Smooth muscle cell (in vitro differentiated cells): ENCODE results near the gene MCTP1. TPM values are rescaled to one million over a fixed set of nuclear protein-coding genes. Genes with fewer than 3 reads are reported as not detected.
A peak's percentile ranks its signal among the peaks of the same experiment; 100 is the strongest.

ENCODE experiments used
- DNase-seq: peaks from one replicate; lab custom pipeline; 2025; ENCODE audit not compliant: unreplicated experiment; lab: John Stamatoyannopoulos, UW
- H2AFZ ChIP-seq: fragments of 200-600 bp; sonication (generic); 2 replicates; pipeline ENCODE4 v1.6.0; 2016; ENCODE audit warnings: antibody characterized with exemption, low read depth, mild to moderate bottlenecking
- H3F3A ChIP-seq: fragments of 200-600 bp; sonication (generic); 2 replicates; pipeline ENCODE4 v1.6.0; 2017; ENCODE audit warnings: antibody characterized with exemption, low read depth
- H3K27ac ChIP-seq: fragments of 200-600 bp; sonication (generic); 2 replicates; pipeline ENCODE4 v1.5.1; 2016; ENCODE audit warnings: low read depth, mild to moderate bottlenecking
- H3K27me3 ChIP-seq: fragments of 200-600 bp; sonication (generic); 2 replicates; pipeline ENCODE4 v1.6.1; 2016; ENCODE audit warnings: low read depth, mild to moderate bottlenecking
- H3K36me3 ChIP-seq: fragments of 200-600 bp; sonication (generic); 2 replicates; pipeline ENCODE4 v1.5.1; 2016; ENCODE audit warnings: low read depth
- H3K4me1 ChIP-seq: fragments of 200-600 bp; sonication (generic); 2 replicates; pipeline ENCODE4 v1.5.1; 2016; ENCODE audit warnings: low read depth
- H3K4me2 ChIP-seq: fragments of 200-600 bp; sonication (generic); 2 replicates; pipeline ENCODE4 v1.6.0; 2016; ENCODE audit warnings: mild to moderate bottlenecking
- H3K4me3 ChIP-seq: fragments of 200-600 bp; sonication (generic); 2 replicates; pipeline ENCODE4 v1.5.1; 2016; ENCODE audit warnings: mild to moderate bottlenecking
- H3K79me2 ChIP-seq: fragments of 200-600 bp; sonication (generic); 2 replicates; pipeline ENCODE4 v1.6.0; 2016; ENCODE audit warnings: low read depth, mild to moderate bottlenecking
- H3K9ac ChIP-seq: fragments of 200-600 bp; sonication (generic); 2 replicates; pipeline ENCODE4 v1.6.0; 2016; ENCODE audit warnings: low read depth
- H3K9me3 ChIP-seq: fragments of 200-600 bp; sonication (generic); replicated peaks from 2 replicates; pipeline ENCODE4 v1.5.1; 2016; ENCODE audit warnings: low read depth
- H4K20me1 ChIP-seq: fragments of 200-600 bp; sonication (generic); 2 replicates; pipeline ENCODE4 v1.6.0; 2016; ENCODE audit warnings: low read depth
- WGBS: methylation state at CpG from one replicate; pipeline ENCODE4 v1.1.7; 2016; ENCODE audit warnings: low lambda C conversion rate; 5-methylcytosine and 5-hydroxymethylcytosine counted together
- polyA plus RNA-seq: library from polyadenylated mRNA; unstranded; fragments of >200 nt; fragmentation: Nextera tagmentation; extraction: Ambion mirVana; gene quantifications from 2 replicates; pipeline ENCODE4 v1.2.1, GENCODE V29; 2016
- total RNA-seq: library from RNA; depleted of rRNA; stranded (reverse); fragments of >200 nt; gene quantifications from 2 replicates; pipeline ENCODE4 v1.2.3, GENCODE V29; 2014
- TF ChIP-seq, protein P1 (sequence below): fragments of 200-600 bp; sonication (generic); IDR thresholded peaks from 2 replicates; pipeline ENCODE4 v1.5.1; 2017; ENCODE audit warnings: borderline replicate concordance, mild to moderate bottlenecking, antibody characterized with exemption; ENCODE audit not compliant: insufficient read depth, poor library complexity, severe bottlenecking

MCTP1 gene
- total and polyA plus RNA-seq, 2 experiments from 2014 or later: 1.1 to 4.8 TPM

DNA sequence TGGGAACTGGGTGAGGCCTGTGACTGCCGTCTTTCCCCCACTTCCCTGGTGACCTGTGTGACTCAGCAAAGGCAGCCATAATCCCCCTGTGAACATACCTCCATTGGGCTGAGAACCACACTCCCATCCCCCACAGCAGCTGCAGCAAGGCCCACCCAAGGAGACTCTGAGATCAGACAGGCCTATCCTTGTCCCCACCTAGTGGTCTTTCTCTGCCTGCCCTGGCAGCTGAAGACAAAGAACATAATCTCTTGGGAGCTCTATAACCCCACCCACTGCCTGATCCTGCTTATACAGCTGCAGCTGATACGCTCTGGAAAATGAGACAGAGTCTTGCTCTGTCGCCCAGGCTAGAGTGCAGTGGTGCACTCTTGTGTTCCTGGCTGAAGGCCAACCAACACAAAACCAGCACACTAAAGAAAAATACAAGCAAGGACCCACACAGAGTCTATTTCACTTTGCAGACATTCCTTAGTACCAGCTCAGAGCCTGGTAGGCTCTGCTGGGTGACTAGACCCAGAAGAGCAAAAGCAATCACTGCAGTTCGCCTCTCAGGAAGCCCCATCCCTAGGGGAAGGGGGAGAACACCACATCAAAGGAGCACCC, 106.7 kb downstream of the MCTP1 start:
- Histone ChIP-seq H3K4me3 (no peak overlapping the region), H3K27me3 (no peaks in the 10 kb centered on the region), H2AFZ (no peak overlapping the region), H3K9me3 (no peaks in the 10 kb centered on the region), H4K20me1 (no peaks in the 10 kb centered on the region), H3K4me2 (peak overlapping the region; percentile 14), H3K36me3 (no peaks in the 10 kb centered on the region), H3K27ac (peak overlapping the region; percentile 75), H3F3A (peaks cover 7% of the 10 kb centered on the region), H3K4me1 (peaks cover 11% of the 10 kb centered on the region), H3K9ac (no peak overlapping the region), H3K79me2 (no peaks in the 10 kb centered on the region)
- DNase-seq: no peak
- TF ChIP-seq, protein P1, sequence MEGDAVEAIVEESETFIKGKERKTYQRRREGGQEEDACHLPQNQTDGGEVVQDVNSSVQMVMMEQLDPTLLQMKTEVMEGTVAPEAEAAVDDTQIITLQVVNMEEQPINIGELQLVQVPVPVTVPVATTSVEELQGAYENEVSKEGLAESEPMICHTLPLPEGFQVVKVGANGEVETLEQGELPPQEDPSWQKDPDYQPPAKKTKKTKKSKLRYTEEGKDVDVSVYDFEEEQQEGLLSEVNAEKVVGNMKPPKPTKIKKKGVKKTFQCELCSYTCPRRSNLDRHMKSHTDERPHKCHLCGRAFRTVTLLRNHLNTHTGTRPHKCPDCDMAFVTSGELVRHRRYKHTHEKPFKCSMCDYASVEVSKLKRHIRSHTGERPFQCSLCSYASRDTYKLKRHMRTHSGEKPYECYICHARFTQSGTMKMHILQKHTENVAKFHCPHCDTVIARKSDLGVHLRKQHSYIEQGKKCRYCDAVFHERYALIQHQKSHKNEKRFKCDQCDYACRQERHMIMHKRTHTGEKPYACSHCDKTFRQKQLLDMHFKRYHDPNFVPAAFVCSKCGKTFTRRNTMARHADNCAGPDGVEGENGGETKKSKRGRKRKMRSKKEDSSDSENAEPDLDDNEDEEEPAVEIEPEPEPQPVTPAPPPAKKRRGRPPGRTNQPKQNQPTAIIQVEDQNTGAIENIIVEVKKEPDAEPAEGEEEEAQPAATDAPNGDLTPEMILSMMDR: peak; percentile 23
- WGBS: 16% methylated on average over 4 of the region's 4 CpGs

DNA sequence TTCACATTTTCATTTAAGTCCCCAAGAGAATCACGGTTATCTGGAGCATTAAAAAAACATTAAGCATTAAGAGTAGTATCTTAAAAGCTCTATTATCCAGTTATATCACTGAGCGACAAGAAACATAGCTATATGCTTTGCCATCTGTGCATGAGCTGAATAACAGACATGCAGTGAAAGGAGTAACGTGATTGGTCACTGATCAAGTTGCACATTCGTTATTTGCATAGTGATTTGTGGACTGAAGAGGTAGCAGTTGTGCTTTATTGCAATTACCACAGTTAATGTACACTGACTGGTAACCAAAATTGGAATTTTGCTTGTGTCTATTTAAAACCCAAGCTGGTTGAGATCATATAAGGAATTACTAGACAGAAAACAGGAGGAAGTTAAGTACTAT, 107.4 kb downstream of the MCTP1 start:
- Histone ChIP-seq H3F3A (peaks cover 7% of the 10 kb centered on the region), H4K20me1 (no peaks in the 10 kb centered on the region), H3K9ac (no peak overlapping the region), H3K27me3 (no peaks in the 10 kb centered on the region), H2AFZ (no peak overlapping the region), H3K4me1 (peaks cover 11% of the 10 kb centered on the region), H3K4me2 (peak overlapping the region; percentile 16), H3K9me3 (no peaks in the 10 kb centered on the region), H3K36me3 (no peaks in the 10 kb centered on the region), H3K4me3 (no peak overlapping the region), H3K79me2 (no peaks in the 10 kb centered on the region), H3K27ac (peak overlapping the region; percentile 75)
- DNase-seq: no peak
- WGBS: 89% methylated on average over 4 of the region's 4 CpGs
- TF ChIP-seq, protein P1: no peak

DNA sequence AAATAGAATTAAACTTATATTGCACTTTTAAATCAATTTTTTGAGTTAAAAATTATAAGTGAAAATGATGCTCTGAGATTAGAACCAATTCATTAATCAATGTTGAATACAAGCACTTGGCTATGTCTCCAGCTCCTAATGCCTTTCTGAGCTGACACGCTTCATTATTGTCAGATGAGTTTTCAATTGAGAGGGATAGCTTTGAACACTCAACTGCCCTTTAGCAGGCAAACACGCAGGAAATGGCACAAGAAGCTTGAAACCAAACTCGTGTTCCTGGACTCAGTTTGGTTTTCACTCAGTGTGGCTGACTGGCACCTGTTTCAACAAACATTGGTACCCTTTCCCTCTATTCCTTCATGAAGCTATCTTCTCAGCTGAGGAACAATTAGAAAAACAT, 109.8 kb downstream of the MCTP1 start:
- DNase-seq: no peak
- WGBS: 80% methylated on average over 3 of the region's 3 CpGs
- H3K27me3 ChIP-seq: no peaks in the 10 kb centered on the region

DNA sequence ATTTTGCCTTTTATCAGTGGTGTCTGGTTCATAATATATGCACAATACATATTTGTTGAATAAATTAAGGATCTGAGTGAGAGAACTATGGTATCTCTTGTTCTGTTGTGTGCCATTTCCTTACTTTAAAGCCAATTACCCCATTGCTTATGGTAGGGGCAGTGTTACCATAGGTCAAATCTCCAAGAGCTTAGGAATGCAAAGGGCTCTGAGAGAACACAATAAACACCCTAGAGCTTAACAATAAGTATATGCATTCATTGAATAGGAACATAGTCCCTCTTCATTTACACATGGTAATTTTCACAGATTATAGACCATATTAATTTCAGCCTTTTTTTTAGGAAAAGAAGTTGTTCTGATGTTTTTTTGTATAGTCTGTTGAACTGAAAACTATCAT, 112.2 kb downstream of the MCTP1 start:
- Histone ChIP-seq H3K27me3 (no peaks in the 10 kb centered on the region), H3K9ac (no peak overlapping the region), H3K4me3 (no peak overlapping the region), H3K79me2 (no peaks in the 10 kb centered on the region), H3K9me3 (no peaks in the 10 kb centered on the region), H3F3A (no peaks in the 10 kb centered on the region), H3K36me3 (no peaks in the 10 kb centered on the region), H3K4me2 (no peak overlapping the region), H4K20me1 (no peaks in the 10 kb centered on the region), H3K27ac (no peak overlapping the region), H2AFZ (no peak overlapping the region), H3K4me1 (peaks cover 9% of the 10 kb centered on the region)
- TF ChIP-seq, protein P1: no peak
- DNase-seq: no peak

More for the DNA sequence above, 109.8 kb downstream of the MCTP1 start:
- Histone ChIP-seq H2AFZ (no peak overlapping the region), H3K9ac (no peak overlapping the region), H3K36me3 (no peaks in the 10 kb centered on the region), H3K27ac (no peak overlapping the region), H3K79me2 (no peaks in the 10 kb centered on the region), H3F3A (peaks cover 7% of the 10 kb centered on the region), H4K20me1 (no peaks in the 10 kb centered on the region), H3K9me3 (no peaks in the 10 kb centered on the region), H3K4me2 (no peak overlapping the region), H3K4me3 (no peak overlapping the region), H3K4me1 (peaks cover 11% of the 10 kb centered on the region)
- TF ChIP-seq, protein P1: no peak
